Activated CD4-positive, alpha-beta T cell treated with anti-CD3 and anti-CD28 coated beads, Interleukin-2, amount 50 U/mL, for 4 hours (primary cell): ENCODE data around the gene BEST3.
"Not testable (repeated sequence)": the region's sequence is repeated elsewhere in the genome, so short reads cannot be mapped to it uniquely, and the experiment has no call there.

ENCODE experiments used
- DNase-seq, 2 experiments: peaks; one replicate each; pipeline ENCODE4 v3.0.0-alpha.2; 2020

BEST3 gene

DNA sequence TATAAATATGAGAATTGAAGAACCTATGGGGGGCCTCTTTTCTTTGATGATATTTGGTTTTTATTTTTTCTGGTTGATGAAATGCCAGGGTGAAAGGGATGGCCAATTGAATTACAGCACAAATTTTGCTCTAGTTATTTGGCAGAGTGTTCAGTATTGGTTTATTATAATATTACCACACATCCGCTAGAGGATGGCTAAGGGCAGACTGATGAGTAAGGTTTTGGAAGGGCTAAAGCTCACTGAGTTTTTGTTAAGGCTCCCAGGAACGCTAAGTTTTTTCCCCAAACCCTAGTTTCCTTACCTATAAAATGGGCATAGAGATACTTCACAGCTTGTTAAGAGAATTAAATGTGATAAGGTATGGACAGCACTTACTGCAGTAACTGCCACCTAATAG is 54.1 kb downstream of the BEST3 start:
- DNase-seq: no peak

DNA sequence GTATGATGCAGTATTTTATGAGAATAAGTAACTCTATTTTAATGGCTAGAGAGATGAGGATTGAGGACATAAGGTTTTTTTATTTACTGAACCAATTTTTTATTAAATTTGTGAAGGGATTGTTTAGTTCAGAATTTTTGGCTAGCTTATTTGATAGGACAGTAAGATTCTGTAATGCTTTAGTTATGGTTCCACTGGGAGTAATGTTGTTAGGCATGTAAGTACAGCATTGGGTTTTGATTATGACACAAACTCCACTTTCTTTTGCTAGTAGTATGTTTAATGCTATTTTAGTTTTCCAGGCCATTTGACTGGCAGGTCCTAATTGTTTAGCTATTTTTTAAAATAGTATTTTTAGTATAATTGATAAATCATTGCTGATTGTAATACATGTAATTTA is 54.6 kb downstream of the BEST3 start:
- DNase-seq: no peak

DNA sequence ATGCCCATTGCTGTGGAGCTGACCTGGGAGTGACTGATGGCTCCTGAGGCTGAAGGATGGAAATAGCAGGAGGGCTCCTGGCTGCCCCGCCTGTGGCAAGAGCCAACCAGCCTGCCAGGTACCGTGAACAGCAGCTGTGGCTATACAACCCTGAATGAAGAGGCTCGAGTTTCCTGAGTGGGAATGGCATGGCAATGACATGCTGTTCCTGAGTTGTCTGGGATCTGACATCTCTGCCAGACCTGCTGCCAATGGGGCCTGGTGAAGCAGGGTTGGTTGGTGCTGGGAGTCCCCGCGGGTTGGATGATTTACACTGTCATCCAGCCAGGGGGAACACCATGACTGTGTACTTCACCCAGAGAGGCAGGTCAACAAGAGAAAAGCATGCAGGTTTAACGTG is 56.6 kb downstream of the BEST3 start:
- no peak for DNase-seq

DNA sequence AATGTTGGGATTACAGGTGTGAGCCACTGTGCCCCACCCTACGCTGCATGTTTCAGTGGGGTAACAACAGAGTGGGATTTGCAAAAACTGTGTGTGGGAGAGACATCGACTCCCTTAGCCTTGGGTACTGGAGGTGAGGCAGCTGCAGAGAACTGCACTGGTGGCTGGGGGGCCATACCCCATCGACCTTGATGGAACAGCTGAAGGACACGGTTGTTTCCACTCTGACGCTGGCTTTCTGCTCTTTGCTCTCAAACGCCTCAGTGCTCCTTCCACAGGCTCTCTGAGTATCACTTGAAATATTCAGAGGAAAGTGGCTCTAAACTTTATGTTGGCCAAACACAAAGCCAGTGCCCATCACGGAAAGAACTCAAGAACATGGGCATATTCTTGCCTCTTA is 57.6 kb downstream of the BEST3 start:
- no peak for DNase-seq

DNA sequence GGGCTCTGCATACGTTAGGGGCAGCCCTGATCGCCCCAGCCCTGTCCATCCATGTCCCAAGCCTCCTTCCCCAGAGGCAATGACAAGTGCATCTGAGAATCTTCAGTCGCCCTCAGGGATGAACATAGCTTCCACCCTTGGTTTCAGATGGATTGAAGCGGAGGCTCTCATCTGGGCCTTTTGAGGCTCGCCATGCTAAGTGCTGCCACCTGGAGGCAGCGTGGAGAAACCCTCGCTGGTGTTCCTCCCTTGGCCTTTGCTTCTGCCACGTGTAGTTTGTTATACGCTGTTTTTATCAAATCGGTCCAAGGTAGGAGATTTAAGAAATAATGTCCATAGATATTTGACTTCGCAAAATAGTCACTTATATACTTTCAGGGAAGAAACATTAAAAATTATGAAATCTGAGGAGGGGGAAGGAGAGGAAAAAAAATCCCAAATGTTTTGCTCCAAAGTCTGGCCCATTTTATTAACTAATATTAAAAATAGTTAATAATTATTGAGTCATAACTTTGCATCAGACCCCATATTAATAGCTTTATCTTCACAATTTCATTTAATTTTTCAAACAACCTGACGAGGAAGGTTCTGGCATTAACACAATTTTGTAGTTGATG is 59.6 kb downstream of the BEST3 start:
- peak; percentile 49 to 53 for DNase-seq

DNA sequence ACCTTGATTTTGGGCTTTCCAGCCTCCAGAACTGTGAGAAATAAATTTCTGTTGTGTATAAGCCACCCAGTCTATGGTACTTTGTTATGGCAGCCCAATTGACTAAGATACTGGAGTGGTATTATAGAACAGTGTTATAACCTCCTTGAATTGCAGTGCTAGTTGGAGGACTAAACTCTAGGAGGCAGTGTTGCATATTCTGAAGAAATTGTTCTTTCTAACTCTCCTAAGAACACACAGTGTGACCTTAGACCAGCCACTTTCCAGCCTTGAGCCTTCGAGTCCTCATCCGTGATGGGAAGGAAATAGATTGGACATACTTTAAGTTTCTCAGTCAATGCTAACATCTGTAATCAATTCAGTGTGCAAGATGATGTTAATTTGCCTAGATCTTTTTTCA is 66.0 kb downstream of the BEST3 start:
- no peak for DNase-seq

DNA sequence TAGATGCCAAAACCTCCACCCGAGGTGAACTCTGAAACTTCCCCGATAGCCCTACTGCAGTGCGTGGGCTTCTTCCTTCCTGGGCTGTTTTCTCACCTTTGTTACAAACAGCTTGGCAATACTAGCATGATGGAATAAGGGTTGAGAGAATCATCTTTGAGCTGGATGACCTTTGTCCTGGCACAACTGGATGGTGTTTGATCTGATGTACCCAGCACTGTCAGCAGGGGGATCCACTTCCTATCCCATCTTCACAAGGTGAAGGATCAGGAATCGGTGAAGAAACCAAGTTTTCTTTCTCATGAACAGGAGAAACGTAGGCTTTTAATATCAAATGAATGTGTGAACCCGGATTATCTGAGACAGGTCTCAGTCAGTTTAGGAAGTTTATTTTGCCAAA is 68.9 kb downstream of the BEST3 start:
- no peak for DNase-seq

DNA sequence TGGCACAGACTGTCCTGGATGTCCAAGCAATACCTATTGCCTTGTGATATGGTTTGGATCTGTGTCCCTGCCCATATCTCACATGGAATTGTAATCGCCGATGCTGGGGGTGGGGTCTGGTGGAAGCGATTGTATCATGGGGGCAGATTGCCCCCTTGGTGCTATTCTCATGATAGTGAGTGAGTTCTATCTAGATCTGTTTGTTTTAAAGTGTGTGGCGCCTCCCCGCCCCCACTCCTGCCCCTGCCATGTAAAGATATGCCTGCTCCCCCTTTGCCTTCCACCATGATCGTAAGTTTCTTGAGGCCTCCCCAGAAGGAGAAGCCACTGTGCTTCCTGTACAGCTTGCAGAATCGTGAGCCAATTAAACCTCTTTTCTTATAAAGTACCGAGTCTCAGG is 71.6 kb downstream of the BEST3 start:
- no peak for DNase-seq

DNA sequence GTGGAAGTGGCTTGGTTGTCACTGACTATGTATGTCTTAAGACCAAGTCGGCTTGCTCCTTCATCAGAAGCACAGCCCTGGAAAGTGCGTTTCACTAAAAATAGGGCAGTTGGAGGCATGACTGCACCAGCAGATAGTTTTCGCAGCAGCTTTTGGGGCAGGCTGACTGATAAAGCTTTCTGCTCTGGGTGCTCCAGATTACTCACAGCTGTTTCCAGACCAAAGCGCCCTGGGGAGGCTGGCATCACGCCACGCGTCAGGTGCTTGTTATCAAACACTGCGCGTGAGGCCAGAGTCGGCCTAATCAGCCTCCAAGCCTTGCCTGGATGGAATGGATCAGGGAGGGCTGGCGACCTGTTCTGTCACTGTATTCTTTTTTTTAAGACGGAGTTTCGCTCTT is 75.1 kb downstream of the BEST3 start:
- DNase-seq: no peak

DNA sequence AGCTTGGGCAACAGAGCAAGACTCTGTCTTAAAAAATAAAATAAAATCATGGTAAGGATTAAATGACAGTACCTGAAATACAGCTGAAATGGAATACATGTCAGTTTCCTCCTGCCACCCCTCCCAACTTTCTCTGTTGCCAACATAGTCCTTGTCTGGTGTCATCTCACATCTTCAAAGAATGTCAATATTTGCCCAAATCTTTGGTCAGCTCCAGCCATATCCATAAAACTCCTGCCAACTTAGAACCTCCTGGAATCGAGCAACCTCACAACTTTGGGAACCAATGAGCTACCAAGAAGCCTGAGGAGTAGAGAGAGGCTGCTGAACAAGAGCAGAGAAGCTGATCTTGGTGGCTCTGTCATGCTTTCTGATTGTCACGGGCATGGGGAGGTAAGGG is 77.6 kb downstream of the BEST3 start:
- DNase-seq: no peak

DNA sequence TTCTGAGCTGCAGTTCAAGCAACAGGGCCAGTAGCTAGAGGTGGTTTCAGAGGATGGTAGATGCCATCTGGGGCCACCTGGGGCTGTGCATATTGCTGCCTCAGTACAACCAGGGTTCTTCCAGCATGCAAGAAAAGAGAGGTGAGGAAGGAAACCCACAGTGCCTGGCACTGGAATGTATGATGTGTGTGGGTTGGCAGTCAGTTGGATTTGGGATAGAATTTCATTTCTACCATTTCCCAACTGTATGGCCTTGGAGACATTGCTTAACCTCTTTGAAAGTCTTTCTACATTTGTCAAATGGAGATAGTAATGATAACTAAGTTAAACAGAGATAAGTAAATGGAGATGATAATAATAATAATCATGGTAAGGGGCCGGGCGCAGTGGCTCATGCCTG is 78.2 kb downstream of the BEST3 start:
- DNase-seq: no peak

DNA sequence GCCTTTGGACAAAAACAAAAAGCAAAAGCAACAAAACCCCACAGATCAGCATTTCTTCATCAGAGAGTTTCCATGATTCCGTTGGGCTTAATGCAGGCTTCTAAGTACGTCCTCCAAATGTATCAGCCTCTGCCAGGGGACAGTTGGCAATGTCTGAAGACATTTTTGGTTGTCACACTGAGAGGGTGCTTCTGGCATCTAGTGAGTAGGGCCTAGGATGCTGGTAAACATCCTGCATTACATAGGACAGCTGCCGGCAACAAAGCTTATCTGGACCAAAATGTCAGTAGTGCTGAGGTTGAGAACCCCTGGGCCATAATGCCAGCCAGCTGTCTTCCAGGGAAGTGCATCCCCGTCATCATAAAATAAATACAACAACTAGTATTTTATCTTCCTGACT is 79.0 kb downstream of the BEST3 start:
- DNase-seq: no peak

DNA sequence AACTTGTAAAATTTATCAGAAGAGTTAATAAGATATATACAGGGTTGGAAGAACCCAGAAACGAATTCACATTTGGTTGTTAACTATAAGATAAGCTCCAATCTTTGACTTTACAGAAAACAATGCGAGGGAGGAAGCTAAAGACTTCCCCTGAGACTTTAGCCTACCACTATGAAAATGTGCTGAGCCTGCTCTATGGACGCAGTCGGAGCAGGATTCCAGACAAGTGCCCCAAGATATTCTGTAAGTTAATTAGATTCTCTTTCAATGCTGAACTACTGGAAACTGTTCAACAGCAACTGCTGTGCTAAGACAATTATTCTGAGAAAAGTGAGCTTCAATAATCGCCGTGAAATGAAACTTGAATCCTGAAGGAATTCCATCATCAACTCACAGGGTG is 80.1 kb downstream of the BEST3 start:
- no peak for DNase-seq

DNA sequence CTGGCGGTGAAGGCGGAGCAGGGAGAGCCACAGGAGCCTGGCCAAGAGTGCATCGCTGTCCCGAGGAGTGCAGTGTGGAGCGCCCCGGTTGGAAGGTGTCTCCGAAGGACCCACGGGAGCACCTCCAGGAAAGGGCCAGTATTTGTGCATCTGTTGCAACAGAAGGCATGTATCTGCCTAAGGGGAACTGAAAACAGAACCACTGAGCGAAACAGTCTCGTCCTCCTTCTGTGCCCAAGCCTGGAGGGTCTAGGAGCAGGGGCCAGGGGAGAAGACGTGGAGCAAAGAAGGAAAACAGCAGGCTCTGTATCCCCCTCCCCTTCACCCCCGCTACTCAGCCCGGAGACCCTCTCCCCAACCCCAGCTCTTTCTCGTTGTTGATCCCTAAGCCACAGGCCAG is 83.1 kb downstream of the BEST3 start:
- DNase-seq: no peak

DNA sequence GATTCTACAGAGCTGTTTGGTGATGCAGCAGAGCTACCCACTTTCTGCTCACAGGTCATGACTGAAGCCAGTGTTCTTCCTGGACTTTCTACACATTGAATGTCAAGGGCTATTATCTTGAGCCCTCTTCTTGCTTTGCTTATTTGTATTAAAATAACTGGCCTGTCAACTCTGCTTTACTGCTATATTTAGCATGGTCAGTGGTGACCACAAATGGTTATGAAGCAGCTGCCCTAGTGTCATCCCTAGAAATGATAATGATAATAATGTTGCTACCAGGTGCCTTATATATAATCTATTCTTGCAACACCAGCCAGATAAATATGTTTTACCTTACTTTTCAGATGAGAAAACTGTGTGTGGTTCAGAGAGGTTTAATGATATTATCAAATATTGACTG is 85.8 kb downstream of the BEST3 start:
- no peak for DNase-seq

DNA sequence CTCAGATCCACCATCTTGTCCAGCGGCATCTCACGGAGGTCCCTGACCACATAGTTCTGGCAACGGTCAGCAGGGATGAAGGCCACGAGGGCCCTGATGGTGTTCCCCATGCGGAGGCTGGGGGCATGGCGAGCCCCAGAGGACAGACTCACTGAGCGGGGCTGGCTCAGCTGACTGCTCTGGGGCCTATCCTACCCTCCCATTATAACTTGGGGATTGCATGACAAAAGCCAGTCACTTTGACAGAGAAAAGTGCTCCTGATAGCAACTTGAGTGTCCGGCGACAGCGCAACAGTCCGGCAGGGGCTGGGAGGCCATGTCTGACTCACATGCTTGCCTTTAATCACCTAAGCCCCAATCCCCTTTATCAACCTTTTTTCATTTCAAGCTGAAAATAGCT is 88.4 kb downstream of the BEST3 start, which contains the start of gene LRRC10:
Gene LRRC10 (minus strand): TSS at position 179 of the 400 bp plus-strand sequence. CDS start 69 bp downstream, at position 110.
- no peak for DNase-seq

DNA sequence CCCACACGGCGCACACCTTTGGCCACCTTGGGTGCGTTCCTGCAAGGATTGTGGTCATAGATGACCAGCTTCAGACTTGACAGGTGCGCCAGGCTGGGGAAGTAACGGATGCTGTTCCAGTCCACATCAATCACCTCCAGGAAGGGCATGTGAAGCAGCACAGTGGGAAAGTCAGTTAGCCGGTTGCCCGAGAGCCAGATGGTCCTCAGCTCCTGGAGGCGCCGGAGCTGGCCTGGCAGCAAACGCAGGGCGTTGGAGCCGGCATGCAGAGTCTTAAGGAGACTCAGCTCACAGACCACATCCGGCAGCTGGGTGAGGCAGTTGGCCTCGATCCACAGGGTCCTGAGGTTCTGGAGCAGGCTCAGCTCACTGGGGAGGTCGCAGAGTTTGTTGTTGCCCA is 89.0 kb downstream of the BEST3 start:
- DNase-seq: no peak

DNA sequence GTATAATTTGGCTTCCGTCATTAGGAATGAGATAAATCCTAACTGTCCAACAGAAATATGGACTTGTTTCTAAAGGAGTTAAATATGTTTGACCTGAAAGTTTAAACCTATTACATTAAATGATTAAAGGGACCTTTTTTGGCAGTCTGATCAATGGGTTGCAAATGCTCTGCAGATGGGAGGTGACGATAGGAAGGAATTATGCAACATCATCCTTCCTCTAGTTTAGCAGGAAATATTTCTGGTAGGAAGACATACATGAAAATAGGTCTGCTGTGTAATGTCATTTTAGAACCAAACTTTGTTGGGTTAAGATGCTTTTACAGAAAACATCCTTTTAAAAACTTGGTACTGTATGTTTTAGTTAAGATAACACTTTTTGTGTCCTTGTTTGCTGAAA is 91.0 kb downstream of the BEST3 start:
- DNase-seq: no peak

DNA sequence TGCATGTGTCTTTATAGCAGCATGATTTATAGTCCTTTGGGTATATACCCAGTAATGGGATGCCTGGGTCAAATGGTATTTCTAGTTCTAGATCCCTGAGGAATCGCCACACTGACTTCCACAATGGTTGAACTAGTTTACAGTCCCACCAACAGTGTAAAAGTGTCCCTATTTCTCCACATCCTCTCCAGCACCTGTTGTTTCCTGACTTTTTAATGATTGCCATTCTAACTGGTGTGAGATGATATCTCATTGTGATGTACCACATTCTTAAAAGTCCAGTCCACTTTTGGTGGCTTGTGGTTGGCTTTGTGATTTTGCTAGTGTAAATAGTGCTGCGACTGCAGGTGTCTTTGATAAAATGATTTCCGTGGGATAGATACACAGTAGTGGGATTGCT is 94.8 kb downstream of the BEST3 start:
- DNase-seq: not testable (repeated sequence)
